ENCODE results near the gene HEMK1. TPM values are rescaled to one million over a fixed set of nuclear protein-coding genes. Genes with fewer than 3 reads are reported as not detected.
A peak's percentile ranks its signal among the peaks of the same experiment; 100 is the strongest.

The HEMK1 gene
- total RNA-seq, 1 donor from 2014 or later = 7.8 TPM

GRCh38 chr3:50599716-50600118 is 30.4 kb downstream of the HEMK1 start:
- Histone ChIP-seq H3K36me3 (ENCODE audit: control insufficient read depth in 3 of 3, insufficient read depth in 3 of 3, low read length in 3 of 3) (peaks cover 0 to 2% (median 0%) of the 10 kb centered on the region in 3 donors), H3K9ac (ENCODE audit: low read depth in 1 of 3, low read length in 3 of 3) (peak overlapping the region in 2 of 3 donors; percentile 20 to 89), H3K4me3 (ENCODE audit: low read length in 3 of 3) (no peak overlapping the region), H3K4me1 (ENCODE audit: control insufficient read depth in 3 of 3, insufficient read depth in 3 of 3, low read length in 3 of 3) (peaks cover 53 to 56% (median 56%) of the 10 kb centered on the region in 3 donors), H3K27ac (ENCODE audit: low read depth, low read length) (peak overlapping the region; percentile 99), H3K9me3 (ENCODE audit: control insufficient read depth in 3 of 3, low read length in 3 of 3) (no peaks in the 10 kb centered on the region), H3K27me3 (ENCODE audit: control insufficient read depth in 3 of 3, insufficient read depth in 3 of 3, low read length in 3 of 3) (no peaks in the 10 kb centered on the region)

- H3K4me1 ChIP-seq (ENCODE audit: control insufficient read depth in 3 of 3, insufficient read depth in 3 of 3, low read length in 3 of 3) = peaks cover 59 to 62% (median 61%) of the 10 kb centered on the region in 3 donors
- H3K4me3 ChIP-seq (ENCODE audit: low read length in 3 of 3) = peak overlapping the region in 1 of 3 donors; percentile 29
- H3K36me3 ChIP-seq (ENCODE audit: control insufficient read depth in 3 of 3, insufficient read depth in 3 of 3, low read length in 3 of 3) = peaks cover 0 to 2% (median 0%) of the 10 kb centered on the region in 3 donors
- peak overlapping the region; percentile 36 to 89 (median 58) for H3K9ac ChIP-seq (ENCODE audit: low read depth in 1 of 3, low read length in 3 of 3)
- H3K27me3 ChIP-seq (ENCODE audit: control insufficient read depth in 3 of 3, insufficient read depth in 3 of 3, low read length in 3 of 3) = no peaks in the 10 kb centered on the region
- H3K9me3 ChIP-seq (ENCODE audit: control insufficient read depth in 3 of 3, low read length in 3 of 3) = no peaks in the 10 kb centered on the region
- peak overlapping the region; percentile 99 for H3K27ac ChIP-seq (ENCODE audit: low read depth, low read length)
Observed at GRCh38 chr3:50600141-50600753, 30.9 kb downstream of the HEMK1 start.

- Histone ChIP-seq H3K9ac (ENCODE audit: low read depth in 1 of 3, low read length in 3 of 3) (peak overlapping the region; percentile 87 to 94 (median 89)), H3K4me3 (ENCODE audit: low read length in 3 of 3) (peak overlapping the region; percentile 55 to 67 (median 58)), H3K27ac (ENCODE audit: low read depth, low read length) (peak overlapping the region; percentile 99), H3K9me3 (ENCODE audit: control insufficient read depth in 3 of 3, low read length in 3 of 3) (no peaks in the 10 kb centered on the region), H3K4me1 (ENCODE audit: control insufficient read depth in 3 of 3, insufficient read depth in 3 of 3, low read length in 3 of 3) (peaks cover 65 to 69% (median 69%) of the 10 kb centered on the region in 3 donors), H3K27me3 (ENCODE audit: control insufficient read depth in 3 of 3, insufficient read depth in 3 of 3, low read length in 3 of 3) (no peaks in the 10 kb centered on the region), H3K36me3 (ENCODE audit: control insufficient read depth in 3 of 3, insufficient read depth in 3 of 3, low read length in 3 of 3) (peaks cover 0 to 3% (median 2%) of the 10 kb centered on the region in 3 donors)
Observed at GRCh38 chr3:50600841-50601591, 31.7 kb downstream of the HEMK1 start.

GRCh38 chr3:50602595-50603191 is 33.4 kb downstream of the HEMK1 start:
- H3K27me3 ChIP-seq (ENCODE audit: control insufficient read depth in 3 of 3, insufficient read depth in 3 of 3, low read length in 3 of 3) = no peaks in the 10 kb centered on the region
- peak overlapping the region; percentile 99 for H3K27ac ChIP-seq (ENCODE audit: low read depth, low read length)
- peak overlapping the region in 1 of 3 donors; percentile 13 for H3K4me3 ChIP-seq (ENCODE audit: low read length in 3 of 3)
- peaks cover 77 to 86% (median 85%) of the 10 kb centered on the region in 3 donors for H3K4me1 ChIP-seq (ENCODE audit: control insufficient read depth in 3 of 3, insufficient read depth in 3 of 3, low read length in 3 of 3)
- peaks cover 13 to 18% (median 14%) of the 10 kb centered on the region in 3 donors for H3K36me3 ChIP-seq (ENCODE audit: control insufficient read depth in 3 of 3, insufficient read depth in 3 of 3, low read length in 3 of 3)
- peak overlapping the region; percentile 6 to 87 (median 83) for H3K9ac ChIP-seq (ENCODE audit: low read depth in 1 of 3, low read length in 3 of 3)
- no peaks in the 10 kb centered on the region for H3K9me3 ChIP-seq (ENCODE audit: control insufficient read depth in 3 of 3, low read length in 3 of 3)

GRCh38 chr3:50603261-50604109 is 34.2 kb downstream of the HEMK1 start:
- Histone ChIP-seq H3K9ac (ENCODE audit: low read depth in 1 of 3, low read length in 3 of 3) (peak overlapping the region in 2 of 3 donors; percentile 83 to 87), H3K27me3 (ENCODE audit: control insufficient read depth in 3 of 3, insufficient read depth in 3 of 3, low read length in 3 of 3) (no peaks in the 10 kb centered on the region), H3K4me3 (ENCODE audit: low read length in 3 of 3) (peak overlapping the region in 1 of 3 donors; percentile 41), H3K36me3 (ENCODE audit: control insufficient read depth in 3 of 3, insufficient read depth in 3 of 3, low read length in 3 of 3) (peaks cover 20 to 26% (median 21%) of the 10 kb centered on the region in 3 donors), H3K27ac (ENCODE audit: low read depth, low read length) (peak overlapping the region; percentile 99), H3K4me1 (ENCODE audit: control insufficient read depth in 3 of 3, insufficient read depth in 3 of 3, low read length in 3 of 3) (peaks cover 83 to 94% (median 93%) of the 10 kb centered on the region in 3 donors), H3K9me3 (ENCODE audit: control insufficient read depth in 3 of 3, low read length in 3 of 3) (no peaks in the 10 kb centered on the region)

GRCh38 chr3:50604110-50604621 is 34.8 kb downstream of the HEMK1 start:
- Histone ChIP-seq H3K4me3 (ENCODE audit: low read length in 3 of 3) (peak overlapping the region in 1 of 3 donors; percentile 41), H3K27ac (ENCODE audit: low read depth, low read length) (peak overlapping the region; percentile 99), H3K36me3 (ENCODE audit: control insufficient read depth in 3 of 3, insufficient read depth in 3 of 3, low read length in 3 of 3) (peaks cover 20 to 27% (median 21%) of the 10 kb centered on the region in 3 donors), H3K9ac (ENCODE audit: low read depth in 1 of 3, low read length in 3 of 3) (peak overlapping the region; percentile 51 to 83 (median 60)), H3K27me3 (ENCODE audit: control insufficient read depth in 3 of 3, insufficient read depth in 3 of 3, low read length in 3 of 3) (no peaks in the 10 kb centered on the region), H3K9me3 (ENCODE audit: control insufficient read depth in 3 of 3, low read length in 3 of 3) (no peaks in the 10 kb centered on the region), H3K4me1 (ENCODE audit: control insufficient read depth in 3 of 3, insufficient read depth in 3 of 3, low read length in 3 of 3) (peaks cover 83 to 100% (median 97%) of the 10 kb centered on the region in 3 donors)

GRCh38 chr3:50604628-50605588 is 35.6 kb downstream of the HEMK1 start:
- H3K9ac ChIP-seq (ENCODE audit: low read depth in 1 of 3, low read length in 3 of 3) = peak overlapping the region; percentile 51 to 83 (median 67)
- H3K4me1 ChIP-seq (ENCODE audit: control insufficient read depth in 3 of 3, insufficient read depth in 3 of 3, low read length in 3 of 3) = peaks cover 83 to 100% (median 98%) of the 10 kb centered on the region in 3 donors
- peak overlapping the region; percentile 99 for H3K27ac ChIP-seq (ENCODE audit: low read depth, low read length)
- H3K27me3 ChIP-seq (ENCODE audit: control insufficient read depth in 3 of 3, insufficient read depth in 3 of 3, low read length in 3 of 3) = no peaks in the 10 kb centered on the region
- peaks cover 23 to 27% (median 24%) of the 10 kb centered on the region in 3 donors for H3K36me3 ChIP-seq (ENCODE audit: control insufficient read depth in 3 of 3, insufficient read depth in 3 of 3, low read length in 3 of 3)
- peak overlapping the region in 1 of 3 donors; percentile 52 for H3K4me3 ChIP-seq (ENCODE audit: low read length in 3 of 3)
- no peaks in the 10 kb centered on the region for H3K9me3 ChIP-seq (ENCODE audit: control insufficient read depth in 3 of 3, low read length in 3 of 3)

GRCh38 chr3:50605901-50606326 is 36.6 kb downstream of the HEMK1 start:
- peak overlapping the region; percentile 99 for H3K27ac ChIP-seq (ENCODE audit: low read depth, low read length)
- peaks cover 23 to 27% (median 26%) of the 10 kb centered on the region in 3 donors for H3K36me3 ChIP-seq (ENCODE audit: control insufficient read depth in 3 of 3, insufficient read depth in 3 of 3, low read length in 3 of 3)
- no peak overlapping the region for H3K4me3 ChIP-seq (ENCODE audit: low read length in 3 of 3)

More at GRCh38 chr3:50605901-50606326, 36.6 kb downstream of the HEMK1 start:
- peak overlapping the region; percentile 23 to 70 (median 67) for H3K9ac ChIP-seq (ENCODE audit: low read depth in 1 of 3, low read length in 3 of 3)
- H3K9me3 ChIP-seq (ENCODE audit: control insufficient read depth in 3 of 3, low read length in 3 of 3) = no peaks in the 10 kb centered on the region
- H3K4me1 ChIP-seq (ENCODE audit: control insufficient read depth in 3 of 3, insufficient read depth in 3 of 3, low read length in 3 of 3) = peaks cover 83 to 100% (median 98%) of the 10 kb centered on the region in 3 donors
- no peaks in the 10 kb centered on the region for H3K27me3 ChIP-seq (ENCODE audit: control insufficient read depth in 3 of 3, insufficient read depth in 3 of 3, low read length in 3 of 3)

All from skeletal muscle tissue (tissue), 4 donors.